ENCODE results near the gene CNKSR1. TPM values are rescaled to one million over a fixed set of nuclear protein-coding genes. Genes with fewer than 3 reads are reported as not detected.
A peak's percentile ranks its signal among the peaks of the same experiment; 100 is the strongest.

Gene CNKSR1
- polyA plus RNA-seq, 1 donor: 109 TPM

DNA sequence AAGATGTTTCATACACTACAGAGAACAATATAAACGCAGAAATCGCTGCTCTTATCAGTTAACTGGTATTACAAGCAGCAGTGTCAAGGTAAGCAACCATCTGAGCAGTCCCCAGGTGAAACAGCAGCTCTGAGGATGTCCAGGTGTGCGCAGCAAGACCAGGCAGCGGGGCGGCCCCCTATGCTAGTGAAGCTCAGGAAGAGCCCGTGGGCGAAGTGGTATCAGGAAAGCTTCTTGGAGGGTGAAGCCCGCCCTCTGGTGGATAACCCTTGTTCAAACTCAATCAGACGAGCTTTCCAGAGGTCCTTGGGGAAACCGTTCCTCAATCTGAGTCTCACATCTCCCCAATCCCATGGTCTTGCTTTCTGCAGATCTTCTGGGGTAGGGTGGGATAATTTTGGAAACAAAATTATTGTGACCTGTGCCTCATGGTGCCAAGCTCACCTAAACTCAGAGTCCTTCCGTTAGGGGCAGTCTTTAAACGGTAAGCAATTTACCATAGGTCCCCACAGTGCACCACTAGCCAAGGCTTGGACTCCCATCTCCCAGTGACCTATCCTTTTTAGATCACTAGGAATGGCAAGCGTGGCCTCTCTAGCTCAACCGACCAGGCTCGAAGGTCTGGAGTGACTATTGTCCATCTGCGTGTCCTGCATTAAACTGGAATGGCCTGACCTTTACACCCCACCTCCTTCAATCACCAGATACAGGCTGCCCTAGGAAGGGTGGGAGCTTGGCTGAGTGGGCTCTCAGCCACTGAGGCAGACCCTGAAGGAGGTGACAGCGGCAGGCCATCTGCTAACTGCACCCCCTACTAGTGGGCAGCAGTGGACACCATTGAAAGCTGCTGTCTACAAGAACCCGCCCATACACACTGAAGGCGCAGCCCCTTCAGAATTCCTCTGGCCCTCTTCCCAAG, 32.0 kb upstream of the CNKSR1 start:
- Histone ChIP-seq H3K4me1 (ENCODE audit: control insufficient read depth, insufficient read depth, low read length) (no peaks in the 10 kb centered on the region), H3K9me3 (ENCODE audit: control insufficient read depth, low read depth, low read length) (no peaks in the 10 kb centered on the region), H3K27me3 (ENCODE audit: control insufficient read depth, insufficient read depth, low read length) (no peaks in the 10 kb centered on the region), H3K4me3 (ENCODE audit: low read length) (no peak overlapping the region), H3K27ac (ENCODE audit: low read length) (no peak overlapping the region), H3K36me3 (ENCODE audit: control insufficient read depth, insufficient read depth, low read length) (no peaks in the 10 kb centered on the region)
- WGBS (ENCODE audit: insufficient coverage, low lambda C conversion rate): no CpG with 5 or more reads among the region's 19 CpGs
- DNase-seq: peak; percentile 72 to 73

DNA sequence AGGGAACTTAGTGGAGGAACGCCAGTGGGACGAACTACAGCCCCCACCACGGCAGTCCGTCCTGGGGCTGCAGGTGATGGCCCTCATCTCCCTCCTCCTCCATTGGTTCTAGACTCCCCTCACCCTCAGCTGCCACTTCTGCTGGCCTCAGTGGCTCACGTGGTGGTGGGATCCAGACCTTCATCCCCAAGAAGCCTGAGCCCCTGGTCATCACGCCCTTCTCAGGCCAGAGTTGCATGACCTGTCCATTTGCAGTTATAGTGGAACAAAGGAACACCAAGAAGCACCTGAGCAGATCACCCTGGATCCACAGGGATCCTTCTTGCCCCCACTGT, 31.4 kb upstream of the CNKSR1 start:
- Histone ChIP-seq H3K4me3 (ENCODE audit: low read length) (no peak overlapping the region), H3K27ac (ENCODE audit: low read length) (no peak overlapping the region), H3K4me1 (ENCODE audit: control insufficient read depth, insufficient read depth, low read length) (no peaks in the 10 kb centered on the region), H3K9me3 (ENCODE audit: control insufficient read depth, low read depth, low read length) (no peaks in the 10 kb centered on the region), H3K27me3 (ENCODE audit: control insufficient read depth, insufficient read depth, low read length) (no peaks in the 10 kb centered on the region), H3K36me3 (ENCODE audit: control insufficient read depth, insufficient read depth, low read length) (no peaks in the 10 kb centered on the region)
- no peak for DNase-seq
- no CpG with 5 or more reads among the region's 6 CpGs for WGBS (ENCODE audit: insufficient coverage, low lambda C conversion rate)

DNA sequence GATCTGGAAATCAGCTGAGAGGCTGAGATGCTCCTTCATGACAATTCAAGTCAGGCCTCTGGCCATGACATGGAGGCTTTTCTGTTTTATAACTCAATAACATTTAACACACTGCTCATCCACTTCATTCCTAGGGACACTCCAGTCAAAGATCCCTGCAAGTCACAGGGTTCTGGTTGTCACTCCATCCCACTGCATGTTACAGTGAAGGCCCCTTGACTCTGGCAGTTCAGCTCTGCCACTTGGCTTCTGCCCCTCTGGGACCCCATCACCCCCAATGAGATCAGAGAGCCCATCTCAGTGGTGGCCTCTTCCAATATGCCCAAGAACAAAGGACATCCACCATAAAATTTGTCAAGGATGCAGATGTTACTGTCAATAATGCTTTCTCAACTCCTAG, 28.4 kb upstream of the CNKSR1 start:
- no peak for DNase-seq
- Histone ChIP-seq H3K36me3 (ENCODE audit: control insufficient read depth, insufficient read depth, low read length) (no peaks in the 10 kb centered on the region), H3K27me3 (ENCODE audit: control insufficient read depth, insufficient read depth, low read length) (peaks cover 4% of the 10 kb centered on the region), H3K4me1 (ENCODE audit: control insufficient read depth, insufficient read depth, low read length) (no peaks in the 10 kb centered on the region), H3K4me3 (ENCODE audit: low read length) (no peak overlapping the region), H3K9me3 (ENCODE audit: control insufficient read depth, low read depth, low read length) (no peaks in the 10 kb centered on the region), H3K27ac (ENCODE audit: low read length) (no peak overlapping the region)

DNA sequence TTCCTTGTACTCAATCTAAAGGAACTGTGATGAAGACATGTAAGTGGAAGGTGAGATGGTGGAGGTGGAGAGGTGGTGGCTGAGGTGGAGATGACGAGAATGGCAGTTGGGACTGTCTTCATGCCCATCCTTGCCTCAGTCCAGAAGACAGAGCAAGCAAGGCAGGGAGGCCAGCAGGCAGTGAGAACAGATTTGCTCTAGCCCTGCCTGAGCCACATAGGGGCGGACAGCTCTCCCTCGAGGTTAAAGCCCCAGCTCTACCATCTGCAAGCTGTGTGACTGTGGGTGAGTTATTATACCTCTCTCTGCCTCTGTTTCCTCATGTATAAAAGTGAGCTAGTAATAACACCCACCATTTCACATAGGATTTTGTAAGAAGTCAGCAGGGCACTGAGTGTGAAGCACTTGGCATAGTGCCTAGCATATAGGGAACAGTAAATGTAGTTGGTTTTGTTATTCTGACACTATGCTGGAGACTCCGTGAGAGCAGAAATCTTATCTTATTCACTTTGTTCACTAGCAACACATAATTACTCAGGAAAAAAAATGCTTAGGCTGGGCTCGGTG, 23.2 kb upstream of the CNKSR1 start:
- H3K27me3 ChIP-seq (ENCODE audit: control insufficient read depth, insufficient read depth, low read length): peaks cover 30% of the 10 kb centered on the region
- no peaks in the 10 kb centered on the region for H3K9me3 ChIP-seq (ENCODE audit: control insufficient read depth, low read depth, low read length)
- WGBS (ENCODE audit: insufficient coverage, low lambda C conversion rate): no CpG with 5 or more reads among the region's 5 CpGs
- H3K4me1 ChIP-seq (ENCODE audit: control insufficient read depth, insufficient read depth, low read length): no peaks in the 10 kb centered on the region
- H3K27ac ChIP-seq (ENCODE audit: low read length): no peak overlapping the region
- no peak overlapping the region for H3K4me3 ChIP-seq (ENCODE audit: low read length)
- no peak for DNase-seq
- no peaks in the 10 kb centered on the region for H3K36me3 ChIP-seq (ENCODE audit: control insufficient read depth, insufficient read depth, low read length)

DNA sequence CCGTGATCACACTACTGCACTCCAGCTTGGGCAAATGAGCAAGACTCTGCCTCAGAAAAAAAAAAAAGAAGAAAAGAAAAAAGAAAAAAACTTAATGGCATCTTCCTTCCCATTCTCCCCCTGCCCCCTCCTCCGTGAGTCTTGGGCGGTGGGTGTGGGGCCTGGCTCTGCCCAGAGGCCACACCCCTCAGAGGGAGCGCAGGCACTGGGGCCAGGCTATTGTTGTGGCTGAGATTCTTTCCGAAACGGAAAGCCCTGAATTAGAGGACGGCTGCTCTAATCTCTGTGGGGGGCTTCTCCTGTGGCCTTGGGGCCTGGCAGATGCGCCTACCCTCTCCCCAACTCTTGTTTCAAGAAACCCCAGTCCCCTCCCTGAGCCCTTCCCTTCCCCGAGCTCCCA, 22.5 kb upstream of the CNKSR1 start:
- peaks cover 30% of the 10 kb centered on the region for H3K27me3 ChIP-seq (ENCODE audit: control insufficient read depth, insufficient read depth, low read length)
- DNase-seq: no peak

DNA sequence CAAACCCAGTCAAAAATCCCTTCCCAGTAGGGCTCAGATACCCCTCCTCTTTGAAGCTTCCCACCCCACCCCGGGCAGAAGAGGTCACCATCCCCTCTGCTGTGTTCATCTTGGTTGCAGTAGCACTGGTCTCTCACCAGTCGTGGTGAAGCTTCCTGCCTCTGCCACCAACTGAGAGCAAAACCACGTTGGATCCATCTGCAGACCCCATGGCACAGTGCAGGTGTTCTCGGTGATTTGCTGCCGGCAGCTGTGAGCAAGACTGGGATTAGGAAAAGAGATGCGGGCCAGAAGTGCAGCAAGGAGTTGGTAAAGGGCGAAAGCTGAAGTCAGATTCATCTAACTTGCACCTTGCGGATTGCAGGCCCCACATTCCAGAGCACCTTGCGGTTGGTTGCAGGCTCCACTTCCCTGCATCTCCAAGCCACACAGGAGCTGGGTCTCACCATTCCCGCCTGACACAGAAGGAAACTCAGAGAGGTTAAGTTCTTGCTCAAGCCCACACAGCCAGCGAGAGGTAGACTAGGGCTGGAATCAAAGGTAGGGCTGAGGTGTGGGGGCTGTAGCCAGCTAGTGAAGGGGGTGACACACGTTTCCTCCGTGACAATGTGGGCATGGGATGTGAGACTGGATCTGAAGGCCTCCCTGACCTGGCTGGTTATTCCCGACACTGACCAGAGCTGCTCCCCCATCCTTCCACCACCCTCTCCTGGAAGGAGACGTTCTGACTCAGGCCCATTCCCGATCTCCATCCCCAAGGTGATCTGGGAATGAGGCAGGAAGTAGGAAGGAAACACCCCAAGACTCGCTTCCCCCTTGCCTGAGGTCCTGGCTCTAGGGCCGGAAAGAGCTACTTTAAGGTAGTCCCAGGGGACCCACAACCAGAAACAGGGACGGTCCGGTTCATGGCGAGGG, 21.7 kb upstream of the CNKSR1 start:
- WGBS (ENCODE audit: insufficient coverage, low lambda C conversion rate): 80% methylated on average over 2 of the region's 21 CpGs
- H3K4me1 ChIP-seq (ENCODE audit: control insufficient read depth, insufficient read depth, low read length): no peaks in the 10 kb centered on the region
- no peak overlapping the region for H3K27ac ChIP-seq (ENCODE audit: low read length)
- no peak for DNase-seq
- H3K4me3 ChIP-seq (ENCODE audit: low read length): no peak overlapping the region
- H3K36me3 ChIP-seq (ENCODE audit: control insufficient read depth, insufficient read depth, low read length): no peaks in the 10 kb centered on the region
- H3K27me3 ChIP-seq (ENCODE audit: control insufficient read depth, insufficient read depth, low read length): peaks cover 36% of the 10 kb centered on the region
- H3K9me3 ChIP-seq (ENCODE audit: control insufficient read depth, low read depth, low read length): no peaks in the 10 kb centered on the region

More for the DNA sequence above, 22.5 kb upstream of the CNKSR1 start:
- 88% methylated on average over 1 of the region's 9 CpGs for WGBS (ENCODE audit: insufficient coverage, low lambda C conversion rate)
- Histone ChIP-seq H3K4me3 (ENCODE audit: low read length) (no peak overlapping the region), H3K27ac (ENCODE audit: low read length) (no peak overlapping the region), H3K36me3 (ENCODE audit: control insufficient read depth, insufficient read depth, low read length) (no peaks in the 10 kb centered on the region), H3K4me1 (ENCODE audit: control insufficient read depth, insufficient read depth, low read length) (no peaks in the 10 kb centered on the region), H3K9me3 (ENCODE audit: control insufficient read depth, low read depth, low read length) (no peaks in the 10 kb centered on the region)

DNA sequence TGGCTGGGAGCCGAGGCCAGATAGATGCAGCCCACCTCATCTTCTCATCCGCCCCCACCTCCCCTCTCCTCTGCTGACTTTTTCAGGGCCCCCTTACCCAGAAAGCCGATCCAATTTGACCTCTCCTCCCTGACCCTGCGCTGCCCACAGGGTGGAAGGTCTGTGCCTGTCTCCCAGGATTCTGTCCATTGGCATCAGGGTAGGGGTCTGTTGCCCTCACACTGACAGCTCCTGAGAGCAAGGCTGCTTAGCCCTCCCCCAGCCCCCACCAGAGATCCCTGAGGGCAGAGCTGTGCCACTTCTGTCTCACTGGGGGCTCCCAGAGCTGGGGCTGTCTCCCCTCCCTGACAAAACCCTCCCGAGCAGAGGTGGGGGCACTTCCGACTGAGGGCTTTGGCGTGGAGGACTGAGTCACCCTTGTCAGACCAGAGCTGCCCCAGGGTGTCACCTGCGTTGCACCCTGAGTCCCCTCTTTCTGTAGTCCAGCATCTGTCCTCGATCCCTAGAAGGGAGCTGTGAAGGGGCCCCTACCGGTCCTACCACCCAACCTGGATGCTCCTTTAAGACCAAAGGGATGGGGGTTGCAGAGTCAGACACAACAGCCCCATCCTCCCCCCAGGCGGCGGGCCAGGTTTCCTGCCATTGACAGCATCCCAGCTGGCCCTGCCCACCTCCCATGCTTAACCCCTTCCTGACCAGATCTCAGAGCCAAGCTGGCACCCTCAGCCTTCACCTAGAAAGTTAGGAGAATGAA, 20.8 kb upstream of the CNKSR1 start:
- no peak for DNase-seq
- Histone ChIP-seq H3K36me3 (ENCODE audit: control insufficient read depth, insufficient read depth, low read length) (no peaks in the 10 kb centered on the region), H3K9me3 (ENCODE audit: control insufficient read depth, low read depth, low read length) (peaks cover 4% of the 10 kb centered on the region), H3K4me1 (ENCODE audit: control insufficient read depth, insufficient read depth, low read length) (peaks cover 7% of the 10 kb centered on the region), H3K27ac (ENCODE audit: low read length) (no peak overlapping the region), H3K4me3 (ENCODE audit: low read length) (no peak overlapping the region), H3K27me3 (ENCODE audit: control insufficient read depth, insufficient read depth, low read length) (peaks cover 44% of the 10 kb centered on the region)
- WGBS (ENCODE audit: insufficient coverage, low lambda C conversion rate): 70% methylated on average over 2 of the region's 12 CpGs

DNA sequence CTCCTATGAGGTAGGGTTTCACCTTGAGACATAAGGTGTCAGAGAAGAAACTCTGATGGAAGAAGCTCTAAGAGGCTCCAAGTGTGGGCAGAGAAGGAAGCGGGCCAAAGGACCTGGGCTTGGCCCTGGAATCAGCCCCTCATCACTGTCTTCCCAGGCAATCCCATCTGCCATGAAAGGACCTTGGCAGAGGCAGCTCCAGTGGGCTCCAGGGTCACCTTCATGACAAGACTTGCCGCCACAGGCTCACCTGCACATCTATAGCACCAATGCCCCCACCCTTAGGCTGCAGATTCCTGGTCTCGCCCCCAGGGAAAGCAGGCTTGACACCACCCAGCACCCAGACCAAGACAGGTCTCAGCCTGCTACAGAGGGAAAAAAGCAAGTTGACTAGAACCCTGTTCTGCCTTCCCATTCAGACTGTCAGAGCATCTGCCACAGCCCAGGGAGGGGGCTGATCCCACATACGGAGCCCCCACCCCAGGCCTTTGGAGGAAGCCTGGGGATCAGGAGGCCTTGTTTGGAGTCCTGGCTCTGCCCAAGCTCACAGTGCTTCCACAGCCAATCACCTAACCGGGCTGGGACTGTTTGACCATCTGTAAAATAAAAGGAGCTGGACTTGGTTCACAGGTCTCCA, 18.9 kb upstream of the CNKSR1 start:
- no peak for DNase-seq
- Histone ChIP-seq H3K9me3 (ENCODE audit: control insufficient read depth, low read depth, low read length) (peaks cover 5% of the 10 kb centered on the region), H3K27me3 (ENCODE audit: control insufficient read depth, insufficient read depth, low read length) (peaks cover 56% of the 10 kb centered on the region), H3K4me1 (ENCODE audit: control insufficient read depth, insufficient read depth, low read length) (peaks cover 7% of the 10 kb centered on the region), H3K27ac (ENCODE audit: low read length) (no peak overlapping the region), H3K4me3 (ENCODE audit: low read length) (no peak overlapping the region), H3K36me3 (ENCODE audit: control insufficient read depth, insufficient read depth, low read length) (no peaks in the 10 kb centered on the region)
- no CpG with 5 or more reads among the region's 5 CpGs for WGBS (ENCODE audit: insufficient coverage, low lambda C conversion rate)

DNA sequence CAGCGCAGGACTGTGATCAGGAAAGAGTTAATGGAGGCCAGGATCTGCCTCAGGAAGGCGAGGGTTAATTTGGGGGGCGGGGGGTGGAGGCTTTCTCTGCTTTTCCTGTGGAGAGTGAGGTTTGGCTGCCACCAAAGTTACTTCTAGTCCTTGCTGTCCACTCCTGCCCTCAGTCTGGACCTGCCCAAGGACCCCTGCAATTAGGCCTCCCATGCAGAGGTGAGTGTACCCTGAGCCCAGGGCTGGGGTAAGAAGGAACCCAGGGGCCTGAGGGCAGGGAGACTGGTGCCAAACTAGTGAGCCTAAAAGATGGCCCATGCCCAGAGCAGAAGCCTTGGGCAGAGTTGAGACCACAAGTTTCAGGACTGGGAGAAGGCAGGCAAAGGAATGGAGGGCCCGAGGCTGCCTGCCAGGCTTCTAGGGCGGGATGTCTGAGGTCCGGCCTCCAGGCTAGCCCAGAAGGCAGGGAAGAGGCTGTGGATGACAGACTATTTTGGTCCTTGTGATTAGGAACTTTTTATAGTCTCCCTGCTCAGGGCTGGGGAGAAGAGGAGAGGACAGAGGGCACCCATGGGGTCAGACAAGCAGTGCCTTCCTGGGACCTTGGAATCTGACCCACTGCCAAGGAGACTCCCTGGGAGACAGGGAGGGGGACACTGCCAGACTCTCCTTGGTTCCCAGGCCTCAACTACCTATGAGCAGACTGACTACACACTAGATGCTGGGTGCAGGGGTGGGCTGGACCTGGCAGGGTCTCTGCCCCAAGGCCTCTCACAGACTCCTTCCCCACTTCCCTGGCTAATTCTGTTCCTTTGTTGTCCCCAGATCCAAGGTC, 18.2 kb upstream of the CNKSR1 start, which contains the start of gene FAM110D:
Gene FAM110D (plus strand): TSS at position 172 of the 835 bp plus-strand sequence. CDS start 2,213 bp downstream, outside the sequence.
- H3K36me3 ChIP-seq (ENCODE audit: control insufficient read depth, insufficient read depth, low read length): no peaks in the 10 kb centered on the region
- no peak within 1 kb of the TSS for H3K4me3 ChIP-seq (ENCODE audit: low read length)
- H3K4me1 ChIP-seq (ENCODE audit: control insufficient read depth, insufficient read depth, low read length): peaks cover 12% of the 10 kb centered on the region
- WGBS (ENCODE audit: insufficient coverage, low lambda C conversion rate): no CpG with 5 or more reads among the region's 6 CpGs
- H3K27ac ChIP-seq (ENCODE audit: low read length): no peak within 1 kb of the TSS
- peaks cover 59% of the 10 kb centered on the region for H3K27me3 ChIP-seq (ENCODE audit: control insufficient read depth, insufficient read depth, low read length)
- no peak for DNase-seq
- peaks cover 5% of the 10 kb centered on the region for H3K9me3 ChIP-seq (ENCODE audit: control insufficient read depth, low read depth, low read length)

All from large intestine (tissue), 3 donors.